Stimulated activated CD4-positive, alpha-beta T cell treated with anti-CD3 and anti-CD28 coated beads, Interleukin-2, amount 100 ng/mL, for 24 hours (primary cell): ENCODE results near the gene TTLL5.
"Not testable (repeated sequence)": the region's sequence is repeated elsewhere in the genome, so short reads cannot be mapped to it uniquely, and the experiment has no call there.

Experiments
- DNase-seq, 2 donors: peaks; one replicate each; pipeline ENCODE4 v3.0.0-alpha.2; 2020

Gene TTLL5

GRCh38 chr14:75920421-75920820 lies 259.4 kb downstream of the TTLL5 start:
- not testable (repeated sequence) for DNase-seq

GRCh38 chr14:75925141-75925840 lies 264.2 kb downstream of the TTLL5 start:
- not testable (repeated sequence) for DNase-seq

- DNase-seq, result no peak
These were observed 265.5 kb downstream of the TTLL5 start for GRCh38 chr14:75926431-75927115.

GRCh38 chr14:75927564-75928087 lies 266.6 kb downstream of the TTLL5 start:
- DNase-seq, result no peak

- no peak for DNase-seq
These were observed 267.7 kb downstream of the TTLL5 start for GRCh38 chr14:75928690-75929181.

GRCh38 chr14:75933712-75934296 lies 272.8 kb downstream of the TTLL5 start:
- no peak for DNase-seq

GRCh38 chr14:75934998-75935628 lies 274.1 kb downstream of the TTLL5 start:
- DNase-seq, result no peak

GRCh38 chr14:75939200-75939599 lies 278.2 kb downstream of the TTLL5 start:
- no peak for DNase-seq

GRCh38 chr14:75941030-75941429 lies 280.0 kb downstream of the TTLL5 start:
- no peak for DNase-seq

- DNase-seq, result no peak
These were observed 283.7 kb downstream of the TTLL5 start for GRCh38 chr14:75944607-75945241.

- no peak for DNase-seq
These were observed 285.7 kb downstream of the TTLL5 start for GRCh38 chr14:75946785-75947184.

- no peak for DNase-seq
These were observed 291.4 kb downstream of the TTLL5 start for GRCh38 chr14:75952489-75952888.

GRCh38 chr14:75959031-75959430 lies 298.0 kb downstream of the TTLL5 start:
- DNase-seq, result no peak

GRCh38 chr14:75960231-75960630 lies 299.2 kb downstream of the TTLL5 start:
- DNase-seq, result no peak

GRCh38 chr14:75961662-75962061 lies 300.6 kb downstream of the TTLL5 start:
- no peak for DNase-seq

- no peak for DNase-seq
These were observed 306.8 kb downstream of the TTLL5 start for GRCh38 chr14:75967866-75968265.

- no peak for DNase-seq
These were observed 307.4 kb downstream of the TTLL5 start for GRCh38 chr14:75968456-75968855.

GRCh38 chr14:75969126-75969525 lies 308.1 kb downstream of the TTLL5 start:
- DNase-seq, result no peak

- no peak for DNase-seq
These were observed 308.8 kb downstream of the TTLL5 start for GRCh38 chr14:75969891-75970290.

- no peak for DNase-seq
These were observed 309.9 kb downstream of the TTLL5 start for GRCh38 chr14:75970989-75971388.

GRCh38 chr14:75971509-75971908 lies 310.5 kb downstream of the TTLL5 start:
- DNase-seq, result no peak

- DNase-seq, result no peak
These were observed 311.9 kb downstream of the TTLL5 start for GRCh38 chr14:75972801-75973421.
